IPS DF 6.9 (cell line): Measurements from ENCODE around the gene RNF217.
"Not testable (repeated sequence)": the region's sequence is repeated elsewhere in the genome, so short reads cannot be mapped to it uniquely, and the experiment has no call there.

Source experiments
- DNase-seq: peaks from one replicate; pipeline ENCODE4 v3.0.0-alpha.2; 2013; ENCODE audit warnings: low read depth, low spot score
- H3K27ac ChIP-seq: one replicate; pipeline ENCODE4 v1.5.1; 2013; ENCODE audit warnings: low read length, control low read depth
- H3K27me3 ChIP-seq: 2 replicates; pipeline ENCODE4 v1.6.1; 2013; ENCODE audit warnings: mild to moderate bottlenecking, low read length; ENCODE audit not compliant: control insufficient read depth, insufficient read depth
- H3K36me3 ChIP-seq: 2 replicates; pipeline ENCODE4 v1.6.1; 2013; ENCODE audit warnings: low read length; ENCODE audit not compliant: control insufficient read depth, insufficient read depth
- H3K4me1 ChIP-seq: 2 replicates; pipeline ENCODE4 v1.6.1; 2013; ENCODE audit warnings: low read length; ENCODE audit not compliant: control insufficient read depth, insufficient read depth
- H3K4me3 ChIP-seq: 2 replicates; pipeline ENCODE4 v1.5.1; 2013; ENCODE audit warnings: mild to moderate bottlenecking, low read length
- H3K9me3 ChIP-seq: 2 replicates; pipeline ENCODE4 v1.6.1; 2013; ENCODE audit warnings: low read length, inconsistent platforms; ENCODE audit not compliant: control insufficient read depth, insufficient read depth
- WGBS: extraction: QIAGEN DNeasy Blood & Tissue Kit; methylation state at CpG from one replicate; pipeline ENCODE4 v1.1.7; 2013; ENCODE audit warnings: mixed read lengths, missing lambda C conversion rate; ENCODE audit not compliant: insufficient read length, insufficient coverage; 5-methylcytosine and 5-hydroxymethylcytosine counted together

RNF217 gene

GRCh38 chr6:124961777-124962638 is at the start of gene RNF217:
Gene RNF217, plus strand, starts transcription at chr6:124962437. Its CDS starts 108 bp downstream, at chr6:124962545.
- H3K4me3 ChIP-seq, result peak within 1 kb of the TSS; percentile 88
- no peaks in the 10 kb centered on the region for H3K9me3 ChIP-seq
- DNase-seq, result no peak
- H3K27ac ChIP-seq, result no peak within 1 kb of the TSS
- H3K36me3 ChIP-seq, result no peaks in the 10 kb centered on the region
- no CpG with 5 or more reads among the region's 101 CpGs for WGBS
- H3K4me1 ChIP-seq, result no peaks in the 10 kb centered on the region
- H3K27me3 ChIP-seq, result no peaks in the 10 kb centered on the region

GRCh38 chr6:124913056-124913455 is 49.2 kb upstream of the RNF217 start:
- H3K4me3 ChIP-seq, result no peak overlapping the region
- WGBS, result no CpG with 5 or more reads among the region's 1 CpG
- H3K27me3 ChIP-seq, result no peaks in the 10 kb centered on the region

GRCh38 chr6:124917769-124918168 is 44.5 kb upstream of the RNF217 start:
- H3K27me3 ChIP-seq, result no peaks in the 10 kb centered on the region
- no peaks in the 10 kb centered on the region for H3K36me3 ChIP-seq
- H3K4me3 ChIP-seq, result no peak overlapping the region
- no peak for DNase-seq
- WGBS, result no CpG with 5 or more reads among the region's 1 CpG
- no peak overlapping the region for H3K27ac ChIP-seq
- no peaks in the 10 kb centered on the region; the same call in none of the 2 replicates for H3K9me3 ChIP-seq
- H3K4me1 ChIP-seq, result no peaks in the 10 kb centered on the region

More at GRCh38 chr6:124913056-124913455, 49.2 kb upstream of the RNF217 start:
- DNase-seq, result no peak
- Histone ChIP-seq H3K9me3 (no peaks in the 10 kb centered on the region), H3K27ac (no peak overlapping the region), H3K4me1 (no peaks in the 10 kb centered on the region), H3K36me3 (no peaks in the 10 kb centered on the region)

- H3K4me3 ChIP-seq, H3K9me3 ChIP-seq, H3K27me3 ChIP-seq, H3K36me3 ChIP-seq, H3K27ac ChIP-seq, DNase-seq, H3K4me1 ChIP-seq: not testable (repeated sequence)
- no CpG with 5 or more reads among the region's 2 CpGs for WGBS
Observed at GRCh38 chr6:124919703-124920102, 42.5 kb upstream of the RNF217 start.

- Histone ChIP-seq H3K27me3 (no peaks in the 10 kb centered on the region), H3K27ac (no peak overlapping the region), H3K4me1 (no peaks in the 10 kb centered on the region), H3K9me3 (no peaks in the 10 kb centered on the region; the same call in none of the 2 replicates), H3K4me3 (no peak overlapping the region), H3K36me3 (no peaks in the 10 kb centered on the region)
- 100% methylated on average over 2 of the region's 3 CpGs for WGBS
- DNase-seq, result no peak
Observed at GRCh38 chr6:124924333-124924759, 37.9 kb upstream of the RNF217 start.

- Histone ChIP-seq H3K9me3 (no peaks in the 10 kb centered on the region), H3K27me3 (no peaks in the 10 kb centered on the region), H3K36me3 (no peaks in the 10 kb centered on the region), H3K4me1 (no peaks in the 10 kb centered on the region), H3K4me3 (no peak overlapping the region), H3K27ac (no peak overlapping the region)
- no peak for DNase-seq
- WGBS, result no CpG with 5 or more reads among the region's 2 CpGs
Observed at GRCh38 chr6:124926435-124926834, 35.8 kb upstream of the RNF217 start.

GRCh38 chr6:124927806-124928205 is 34.4 kb upstream of the RNF217 start:
- Histone ChIP-seq H3K4me1 (no peaks in the 10 kb centered on the region), H3K27me3 (no peaks in the 10 kb centered on the region), H3K36me3 (no peaks in the 10 kb centered on the region), H3K9me3 (no peaks in the 10 kb centered on the region), H3K4me3 (no peak overlapping the region), H3K27ac (no peak overlapping the region)
- WGBS, result no CpG with 5 or more reads among the region's 2 CpGs
- DNase-seq, result no peak

- Histone ChIP-seq H3K36me3 (no peaks in the 10 kb centered on the region), H3K27ac (no peak overlapping the region), H3K9me3 (no peaks in the 10 kb centered on the region), H3K4me1 (no peaks in the 10 kb centered on the region), H3K27me3 (no peaks in the 10 kb centered on the region), H3K4me3 (no peak overlapping the region)
- no peak for DNase-seq
- no CpG with 5 or more reads among the region's 4 CpGs for WGBS
Observed at GRCh38 chr6:124928851-124929250, 33.4 kb upstream of the RNF217 start.

GRCh38 chr6:124937645-124938044 is 24.6 kb upstream of the RNF217 start:
- Histone ChIP-seq H3K27ac (no peak overlapping the region), H3K9me3 (no peaks in the 10 kb centered on the region), H3K27me3 (no peaks in the 10 kb centered on the region), H3K4me3 (no peak overlapping the region), H3K4me1 (no peaks in the 10 kb centered on the region), H3K36me3 (no peaks in the 10 kb centered on the region)
- no CpG with 5 or more reads among the region's 6 CpGs for WGBS
- DNase-seq, result no peak

GRCh38 chr6:124941259-124941658 is 21.0 kb upstream of the RNF217 start:
- Histone ChIP-seq H3K36me3 (no peaks in the 10 kb centered on the region), H3K4me1 (no peaks in the 10 kb centered on the region), H3K27ac (no peak overlapping the region), H3K4me3 (no peak overlapping the region), H3K9me3 (no peaks in the 10 kb centered on the region), H3K27me3 (no peaks in the 10 kb centered on the region)
- no peak for DNase-seq

GRCh38 chr6:124943658-124944057 is 18.6 kb upstream of the RNF217 start:
- H3K4me1 ChIP-seq, result no peaks in the 10 kb centered on the region
- WGBS, result no CpG with 5 or more reads among the region's 1 CpG
- no peaks in the 10 kb centered on the region for H3K27me3 ChIP-seq
- no peaks in the 10 kb centered on the region for H3K36me3 ChIP-seq
- no peak overlapping the region for H3K27ac ChIP-seq
- DNase-seq, result no peak
- H3K4me3 ChIP-seq, result no peak overlapping the region
- no peaks in the 10 kb centered on the region for H3K9me3 ChIP-seq
